Measurements from ENCODE around the gene ADD2.
"Not testable (repeated sequence)": the region's sequence is repeated elsewhere in the genome, so short reads cannot be mapped to it uniquely, and the experiment has no call there.

ADD2 gene

GRCh38 chr2:70626254-70626990 is 141.6 kb downstream of the ADD2 start:
- Histone ChIP-seq H3K9ac (ENCODE audit: low read depth, low read length) (peak overlapping the region; percentile 67; the same call in 1 of the 2 replicates), H3K27me3 (ENCODE audit: insufficient read depth, low read length) (no peaks in the 10 kb centered on the region), H3K4me1 (ENCODE audit: insufficient read depth, low read length) (peaks cover 19% of the 10 kb centered on the region), H3K4me3 (ENCODE audit: low read length) (peak overlapping the region; percentile 38), H3K9me3 (ENCODE audit: insufficient read depth, low read depth, low read length) (no peaks in the 10 kb centered on the region), H3K36me3 (ENCODE audit: insufficient read depth, low read length) (no peaks in the 10 kb centered on the region), H3K27ac (ENCODE audit: low read depth, low read length) (peak overlapping the region; percentile 74; the same call in 1 of the 2 replicates)
- 9% methylated on average over 13 of the region's 13 CpGs for WGBS

GRCh38 chr2:70621536-70621935 is 146.5 kb downstream of the ADD2 start:
- H3K4me1 ChIP-seq (ENCODE audit: insufficient read depth, low read length): peaks cover 15% of the 10 kb centered on the region
- 93% methylated on average over 6 of the region's 6 CpGs for WGBS
- H3K9ac ChIP-seq (ENCODE audit: low read depth, low read length); H3K27me3 ChIP-seq (ENCODE audit: insufficient read depth, low read length); H3K4me3 ChIP-seq (ENCODE audit: low read length); H3K9me3 ChIP-seq (ENCODE audit: insufficient read depth, low read depth, low read length); H3K36me3 ChIP-seq (ENCODE audit: insufficient read depth, low read length); H3K27ac ChIP-seq (ENCODE audit: low read depth, low read length): not testable (repeated sequence)

GRCh38 chr2:70620020-70620419 is 148.0 kb downstream of the ADD2 start:
- Histone ChIP-seq H3K36me3 (ENCODE audit: insufficient read depth, low read length) (no peaks in the 10 kb centered on the region), H3K27ac (ENCODE audit: low read depth, low read length) (peak overlapping the region; percentile 65; the same call in 1 of the 2 replicates), H3K9ac (ENCODE audit: low read depth, low read length) (0 out of 2 replicates have a peak overlapping the region, but pooled peaks have one; percentile 12), H3K4me1 (ENCODE audit: insufficient read depth, low read length) (peaks cover 10% of the 10 kb centered on the region; the same call in 1 of the 2 replicates), H3K9me3 (ENCODE audit: insufficient read depth, low read depth, low read length) (0 out of 2 replicates have a peak, but pooled peaks cover 3% of the 10 kb centered on the region), H3K27me3 (ENCODE audit: insufficient read depth, low read length) (no peaks in the 10 kb centered on the region), H3K4me3 (ENCODE audit: low read length) (no peak overlapping the region; the same call in 1 of the 2 replicates)
- WGBS: 68% methylated on average over 6 of the region's 6 CpGs

GRCh38 chr2:70619167-70619566 is 148.8 kb downstream of the ADD2 start:
- no peak overlapping the region for H3K27ac ChIP-seq (ENCODE audit: low read depth, low read length)
- no peaks in the 10 kb centered on the region for H3K27me3 ChIP-seq (ENCODE audit: insufficient read depth, low read length)
- no peaks in the 10 kb centered on the region for H3K36me3 ChIP-seq (ENCODE audit: insufficient read depth, low read length)
- peaks cover 8% of the 10 kb centered on the region; the same call in 1 of the 2 replicates for H3K4me1 ChIP-seq (ENCODE audit: insufficient read depth, low read length)
- no peak overlapping the region for H3K4me3 ChIP-seq (ENCODE audit: low read length)
- 91% methylated on average over 3 of the region's 3 CpGs for WGBS
- 0 out of 2 replicates have a peak, but pooled peaks cover 3% of the 10 kb centered on the region for H3K9me3 ChIP-seq (ENCODE audit: insufficient read depth, low read depth, low read length)
- no peak overlapping the region for H3K9ac ChIP-seq (ENCODE audit: low read depth, low read length)

- Histone ChIP-seq H3K9me3 (ENCODE audit: insufficient read depth, low read depth, low read length) (0 out of 2 replicates have a peak, but pooled peaks cover 1% of the 10 kb centered on the region), H3K36me3 (ENCODE audit: insufficient read depth, low read length) (no peaks in the 10 kb centered on the region), H3K4me1 (ENCODE audit: insufficient read depth, low read length) (peaks cover 7% of the 10 kb centered on the region; the same call in 1 of the 2 replicates), H3K9ac (ENCODE audit: low read depth, low read length) (no peak overlapping the region), H3K27ac (ENCODE audit: low read depth, low read length) (no peak overlapping the region), H3K27me3 (ENCODE audit: insufficient read depth, low read length) (no peaks in the 10 kb centered on the region), H3K4me3 (ENCODE audit: low read length) (no peak overlapping the region)
- 92% methylated on average over 6 of the region's 6 CpGs for WGBS
Measured at GRCh38 chr2:70616168-70616694, 151.8 kb downstream of the ADD2 start.

GRCh38 chr2:70615222-70615621 is 152.8 kb downstream of the ADD2 start:
- Histone ChIP-seq H3K36me3 (ENCODE audit: insufficient read depth, low read length) (no peaks in the 10 kb centered on the region), H3K27me3 (ENCODE audit: insufficient read depth, low read length) (no peaks in the 10 kb centered on the region), H3K9me3 (ENCODE audit: insufficient read depth, low read depth, low read length) (no peaks in the 10 kb centered on the region), H3K9ac (ENCODE audit: low read depth, low read length) (no peak overlapping the region), H3K27ac (ENCODE audit: low read depth, low read length) (no peak overlapping the region), H3K4me1 (ENCODE audit: insufficient read depth, low read length) (peaks cover 7% of the 10 kb centered on the region; the same call in 1 of the 2 replicates), H3K4me3 (ENCODE audit: low read length) (no peak overlapping the region)
- WGBS: 80% methylated on average over 2 of the region's 2 CpGs

- Histone ChIP-seq H3K4me1 (ENCODE audit: insufficient read depth, low read length) (no peaks in the 10 kb centered on the region), H3K27me3 (ENCODE audit: insufficient read depth, low read length) (no peaks in the 10 kb centered on the region), H3K4me3 (ENCODE audit: low read length) (no peak overlapping the region), H3K27ac (ENCODE audit: low read depth, low read length) (no peak overlapping the region), H3K9me3 (ENCODE audit: insufficient read depth, low read depth, low read length) (no peaks in the 10 kb centered on the region), H3K9ac (ENCODE audit: low read depth, low read length) (no peak overlapping the region), H3K36me3 (ENCODE audit: insufficient read depth, low read length) (no peaks in the 10 kb centered on the region)
- 69% methylated on average over 6 of the region's 7 CpGs for WGBS
Measured at GRCh38 chr2:70613521-70613920, 154.5 kb downstream of the ADD2 start.

- Histone ChIP-seq H3K9ac (ENCODE audit: low read depth, low read length) (no peak overlapping the region), H3K27me3 (ENCODE audit: insufficient read depth, low read length) (no peaks in the 10 kb centered on the region), H3K4me3 (ENCODE audit: low read length) (no peak overlapping the region), H3K27ac (ENCODE audit: low read depth, low read length) (no peak overlapping the region), H3K36me3 (ENCODE audit: insufficient read depth, low read length) (no peaks in the 10 kb centered on the region), H3K4me1 (ENCODE audit: insufficient read depth, low read length) (no peaks in the 10 kb centered on the region), H3K9me3 (ENCODE audit: insufficient read depth, low read depth, low read length) (no peaks in the 10 kb centered on the region)
- WGBS: 86% methylated on average over 3 of the region's 3 CpGs
Measured at GRCh38 chr2:70612574-70612973, 155.4 kb downstream of the ADD2 start.

GRCh38 chr2:70608373-70608772 is 159.6 kb downstream of the ADD2 start:
- no peaks in the 10 kb centered on the region for H3K36me3 ChIP-seq (ENCODE audit: insufficient read depth, low read length)
- H3K4me1 ChIP-seq (ENCODE audit: insufficient read depth, low read length): no peaks in the 10 kb centered on the region
- no peaks in the 10 kb centered on the region for H3K27me3 ChIP-seq (ENCODE audit: insufficient read depth, low read length)
- no peak overlapping the region for H3K4me3 ChIP-seq (ENCODE audit: low read length)
- H3K27ac ChIP-seq (ENCODE audit: low read depth, low read length): no peak overlapping the region
- no peak overlapping the region for H3K9ac ChIP-seq (ENCODE audit: low read depth, low read length)
- no peaks in the 10 kb centered on the region for H3K9me3 ChIP-seq (ENCODE audit: insufficient read depth, low read depth, low read length)
- 86% methylated on average over 6 of the region's 6 CpGs for WGBS

- WGBS: 95% methylated on average over 8 of the region's 8 CpGs
- no peak overlapping the region for H3K4me3 ChIP-seq (ENCODE audit: low read length)
Measured at GRCh38 chr2:70607121-70607561, 160.9 kb downstream of the ADD2 start.

More at GRCh38 chr2:70607121-70607561, 160.9 kb downstream of the ADD2 start:
- Histone ChIP-seq H3K36me3 (ENCODE audit: insufficient read depth, low read length) (no peaks in the 10 kb centered on the region), H3K9me3 (ENCODE audit: insufficient read depth, low read depth, low read length) (no peaks in the 10 kb centered on the region), H3K9ac (ENCODE audit: low read depth, low read length) (no peak overlapping the region), H3K4me1 (ENCODE audit: insufficient read depth, low read length) (no peaks in the 10 kb centered on the region), H3K27ac (ENCODE audit: low read depth, low read length) (no peak overlapping the region), H3K27me3 (ENCODE audit: insufficient read depth, low read length) (no peaks in the 10 kb centered on the region)

All from HUES64 (cell line).